ENCODE results near the gene TRIL. TPM values are rescaled to one million over a fixed set of nuclear protein-coding genes. Genes with fewer than 3 reads are reported as not detected.

Gene TRIL
- total and polyA plus RNA-seq, 2 of the 13 experiments (the other 11 are each of a cell fraction or from before 2014, with no cell fraction given) = 0.18 to 0.40 TPM

DNA sequence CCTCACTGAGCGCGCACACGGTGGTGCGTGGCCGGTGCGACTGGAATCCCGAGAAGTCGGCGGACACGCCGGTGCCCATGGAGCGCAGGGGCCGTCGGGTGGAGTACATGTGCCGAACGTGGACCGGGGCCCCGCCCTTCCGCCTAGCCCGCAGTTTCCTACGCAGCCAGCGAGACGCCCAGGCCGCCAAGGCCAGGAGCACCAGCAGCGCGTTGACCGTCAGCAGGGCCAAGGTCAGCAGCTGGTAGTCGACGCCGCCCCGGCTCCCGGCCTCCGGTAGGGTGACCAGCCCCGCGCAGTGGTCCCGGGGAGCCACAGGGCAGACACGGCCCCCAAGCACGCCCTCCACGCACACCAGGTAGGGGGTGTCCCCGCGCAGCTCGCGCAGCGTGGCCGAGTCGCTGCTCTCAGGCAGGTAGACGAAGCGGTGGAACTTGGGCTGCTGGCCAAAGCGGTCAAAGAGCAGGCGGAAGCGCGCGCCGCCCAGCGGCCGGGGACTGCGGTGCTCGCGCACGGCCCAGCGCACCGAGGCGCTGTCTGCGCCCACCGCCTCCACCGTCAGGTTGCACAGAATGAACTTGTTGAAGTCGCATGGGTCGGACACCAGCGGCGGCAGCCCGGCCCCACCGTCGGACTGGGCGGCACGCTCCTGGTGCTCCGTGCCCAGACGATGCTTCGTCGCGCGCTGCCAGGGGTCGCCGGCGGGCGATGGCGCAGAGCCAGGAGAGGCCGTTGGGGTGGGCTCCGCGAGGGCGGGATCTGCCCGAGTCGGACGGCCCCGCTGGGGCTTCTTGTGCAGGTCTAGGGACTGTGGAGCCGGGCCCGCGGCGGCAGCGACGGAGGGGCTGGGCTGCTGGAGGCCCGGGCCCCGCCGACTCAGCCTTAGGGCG lies 2.2 kb downstream of the TRIL start (continued):
- TF ChIP-seq, protein P1, sequence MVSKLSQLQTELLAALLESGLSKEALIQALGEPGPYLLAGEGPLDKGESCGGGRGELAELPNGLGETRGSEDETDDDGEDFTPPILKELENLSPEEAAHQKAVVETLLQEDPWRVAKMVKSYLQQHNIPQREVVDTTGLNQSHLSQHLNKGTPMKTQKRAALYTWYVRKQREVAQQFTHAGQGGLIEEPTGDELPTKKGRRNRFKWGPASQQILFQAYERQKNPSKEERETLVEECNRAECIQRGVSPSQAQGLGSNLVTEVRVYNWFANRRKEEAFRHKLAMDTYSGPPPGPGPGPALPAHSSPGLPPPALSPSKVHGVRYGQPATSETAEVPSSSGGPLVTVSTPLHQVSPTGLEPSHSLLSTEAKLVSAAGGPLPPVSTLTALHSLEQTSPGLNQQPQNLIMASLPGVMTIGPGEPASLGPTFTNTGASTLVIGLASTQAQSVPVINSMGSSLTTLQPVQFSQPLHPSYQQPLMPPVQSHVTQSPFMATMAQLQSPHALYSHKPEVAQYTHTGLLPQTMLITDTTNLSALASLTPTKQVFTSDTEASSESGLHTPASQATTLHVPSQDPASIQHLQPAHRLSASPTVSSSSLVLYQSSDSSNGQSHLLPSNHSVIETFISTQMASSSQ (IDR thresholded peaks at IDR 0.05; ENCODE audit: low read depth) = no peak
- TF ChIP-seq, protein P1 (CRISPR knock-in tag; IDR thresholded peaks at IDR 0.05; ENCODE audit: borderline replicate concordance) = peak; percentile 80
- TF ChIP-seq, protein P2, sequence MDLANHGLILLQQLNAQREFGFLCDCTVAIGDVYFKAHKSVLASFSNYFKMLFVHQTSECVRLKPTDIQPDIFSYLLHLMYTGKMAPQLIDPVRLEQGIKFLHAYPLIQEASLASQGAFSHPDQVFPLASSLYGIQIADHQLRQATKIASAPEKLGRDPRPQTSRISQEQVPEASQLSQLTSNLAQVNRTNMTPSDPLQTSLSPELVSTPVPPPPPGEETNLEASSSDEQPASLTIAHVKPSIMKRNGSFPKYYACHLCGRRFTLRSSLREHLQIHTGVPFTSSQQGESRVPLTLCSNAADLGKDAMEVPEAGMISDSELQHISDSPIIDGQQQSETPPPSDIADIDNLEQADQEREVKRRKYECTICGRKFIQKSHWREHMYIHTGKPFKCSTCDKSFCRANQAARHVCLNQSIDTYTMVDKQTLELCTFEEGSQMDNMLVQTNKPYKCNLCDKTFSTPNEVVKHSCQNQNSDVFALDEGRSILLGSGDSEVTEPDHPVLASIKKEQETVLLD (CRISPR knock-in tag; IDR thresholded peaks at IDR 0.05; ENCODE audit: low read depth) = peak; percentile 83
- TF ChIP-seq, protein P3, sequence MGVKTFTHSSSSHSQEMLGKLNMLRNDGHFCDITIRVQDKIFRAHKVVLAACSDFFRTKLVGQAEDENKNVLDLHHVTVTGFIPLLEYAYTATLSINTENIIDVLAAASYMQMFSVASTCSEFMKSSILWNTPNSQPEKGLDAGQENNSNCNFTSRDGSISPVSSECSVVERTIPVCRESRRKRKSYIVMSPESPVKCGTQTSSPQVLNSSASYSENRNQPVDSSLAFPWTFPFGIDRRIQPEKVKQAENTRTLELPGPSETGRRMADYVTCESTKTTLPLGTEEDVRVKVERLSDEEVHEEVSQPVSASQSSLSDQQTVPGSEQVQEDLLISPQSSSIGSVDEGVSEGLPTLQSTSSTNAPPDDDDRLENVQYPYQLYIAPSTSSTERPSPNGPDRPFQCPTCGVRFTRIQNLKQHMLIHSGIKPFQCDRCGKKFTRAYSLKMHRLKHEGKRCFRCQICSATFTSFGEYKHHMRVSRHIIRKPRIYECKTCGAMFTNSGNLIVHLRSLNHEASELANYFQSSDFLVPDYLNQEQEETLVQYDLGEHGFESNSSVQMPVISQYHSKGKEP (CRISPR knock-in tag; IDR thresholded peaks at IDR 0.05) = peak; percentile 14; the same call in 1 of the 2 replicates
- TF ChIP-seq ZBTB42 (CRISPR knock-in tag; IDR thresholded peaks at IDR 0.05) (peak; percentile 96), RFX1 (IDR thresholded peaks at IDR 0.05) (no peak), SOX13 (IDR thresholded peaks at IDR 0.05) (no peak), SOX13 (CRISPR knock-in tag; conservative IDR thresholded peaks at IDR 0.05 in 1 of 2, IDR thresholded peaks at IDR 0.05 in 1 of 2) (peak in 1 of 2 experiments; percentile 45; a peak in 2 of 4 replicates), ZNF569 (CRISPR knock-in tag; IDR thresholded peaks at IDR 0.05; ENCODE audit: borderline replicate concordance) (peak; percentile 92; the same call in 1 of the 2 replicates), HOXA3 (CRISPR knock-in tag; IDR thresholded peaks at IDR 0.05) (peak; percentile 88; the same call in 1 of the 2 replicates), SP140L (CRISPR knock-in tag; IDR thresholded peaks at IDR 0.05; ENCODE audit: borderline replicate concordance) (no peak), KDM4B (CRISPR knock-in tag; IDR thresholded peaks at IDR 0.05) (no peak; the same call in 1 of the 2 replicates), ZNF207 (IDR thresholded peaks at IDR 0.05; ENCODE audit: borderline replicate concordance) (no peak), ZNF3 (CRISPR knock-in tag; IDR thresholded peaks at IDR 0.05) (0 out of 2 replicates have a peak, but pooled peaks have one; percentile 50), ZNF816 (CRISPR knock-in tag; IDR thresholded peaks at IDR 0.05; ENCODE audit: borderline replicate concordance) (peak; percentile 80; the same call in 1 of the 2 replicates), KMT2B (CRISPR knock-in tag; IDR thresholded peaks at IDR 0.05) (peak; percentile 72), PHF5A (CRISPR knock-in tag; IDR thresholded peaks at IDR 0.05; ENCODE audit: low read depth, unreplicated experiment) (peak; percentile 37), CBX2 (IDR thresholded peaks at IDR 0.05; ENCODE audit: low read depth, low read length) (no peak), CBX2 (CRISPR knock-in tag; IDR thresholded peaks at IDR 0.05; ENCODE audit: low read depth) (peak; percentile 78), SMARCC2 (IDR thresholded peaks at IDR 0.05) (no peak)
- TF ChIP-seq, protein P4, sequence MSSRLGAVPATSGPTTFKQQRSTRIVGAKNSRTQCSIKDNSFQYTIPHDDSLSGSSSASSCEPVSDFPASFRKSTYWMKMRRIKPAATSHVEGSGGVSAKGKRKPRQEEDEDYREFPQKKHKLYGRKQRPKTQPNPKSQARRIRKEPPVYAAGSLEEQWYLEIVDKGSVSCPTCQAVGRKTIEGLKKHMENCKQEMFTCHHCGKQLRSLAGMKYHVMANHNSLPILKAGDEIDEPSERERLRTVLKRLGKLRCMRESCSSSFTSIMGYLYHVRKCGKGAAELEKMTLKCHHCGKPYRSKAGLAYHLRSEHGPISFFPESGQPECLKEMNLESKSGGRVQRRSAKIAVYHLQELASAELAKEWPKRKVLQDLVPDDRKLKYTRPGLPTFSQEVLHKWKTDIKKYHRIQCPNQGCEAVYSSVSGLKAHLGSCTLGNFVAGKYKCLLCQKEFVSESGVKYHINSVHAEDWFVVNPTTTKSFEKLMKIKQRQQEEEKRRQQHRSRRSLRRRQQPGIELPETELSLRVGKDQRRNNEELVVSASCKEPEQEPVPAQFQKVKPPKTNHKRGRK (CRISPR knock-in tag; IDR thresholded peaks at IDR 0.05) = no peak

Measured in HepG2 (cell line).